ENCODE data around the gene TMEM132E.

The TMEM132E gene

GRCh38 chr17:34654881-34655276 is 75.5 kb downstream of the TMEM132E start:
- no peak for TF ChIP-seq CTCF (IDR thresholded peaks at IDR 0.05)
- Mint-ChIP-seq H3K27ac (no peak overlapping the region), H3K9me3 (no peaks in the 10 kb centered on the region), H3K4me1 (no peaks in the 10 kb centered on the region), H3K4me3 (no peak overlapping the region), H3K27me3 (ENCODE audit: low read depth, poor library complexity) (peaks cover 50% of the 10 kb centered on the region), H3K36me3 (ENCODE audit: low read depth) (no peaks in the 10 kb centered on the region)
- no peak for DNase-seq

GRCh38 chr17:34656801-34657200 is 77.4 kb downstream of the TMEM132E start:
- Mint-ChIP-seq H3K27ac (no peak overlapping the region), H3K36me3 (ENCODE audit: low read depth) (no peaks in the 10 kb centered on the region), H3K27me3 (ENCODE audit: low read depth, poor library complexity) (peaks cover 42% of the 10 kb centered on the region), H3K9me3 (no peaks in the 10 kb centered on the region), H3K4me1 (no peaks in the 10 kb centered on the region), H3K4me3 (no peak overlapping the region)
- TF ChIP-seq CTCF (IDR thresholded peaks at IDR 0.05): no peak
- DNase-seq: no peak

GRCh38 chr17:34658811-34659560 is 79.6 kb downstream of the TMEM132E start:
- Mint-ChIP-seq H3K27ac (peak overlapping the region; percentile 80), H3K4me3 (no peak overlapping the region)
- DNase-seq: no peak

GRCh38 chr17:34663714-34664113 is 84.3 kb downstream of the TMEM132E start:
- no peak for DNase-seq
- no peak for TF ChIP-seq CTCF (IDR thresholded peaks at IDR 0.05)

More at GRCh38 chr17:34658811-34659560, 79.6 kb downstream of the TMEM132E start:
- TF ChIP-seq CTCF (IDR thresholded peaks at IDR 0.05): no peak
- Mint-ChIP-seq H3K27me3 (ENCODE audit: low read depth, poor library complexity) (peaks cover 33% of the 10 kb centered on the region), H3K36me3 (ENCODE audit: low read depth) (no peaks in the 10 kb centered on the region), H3K4me1 (no peaks in the 10 kb centered on the region), H3K9me3 (no peaks in the 10 kb centered on the region)

GRCh38 chr17:34665150-34665806 is 85.9 kb downstream of the TMEM132E start:
- DNase-seq: no peak
- Mint-ChIP-seq H3K4me3 (no peak overlapping the region), H3K36me3 (ENCODE audit: low read depth) (no peaks in the 10 kb centered on the region), H3K27me3 (ENCODE audit: low read depth, poor library complexity) (peaks cover 36% of the 10 kb centered on the region), H3K4me1 (peaks cover 12% of the 10 kb centered on the region), H3K27ac (no peak overlapping the region), H3K9me3 (no peaks in the 10 kb centered on the region)
- no peak for TF ChIP-seq CTCF (IDR thresholded peaks at IDR 0.05)

More at GRCh38 chr17:34663714-34664113, 84.3 kb downstream of the TMEM132E start:
- Mint-ChIP-seq H3K4me3 (no peak overlapping the region), H3K36me3 (ENCODE audit: low read depth) (no peaks in the 10 kb centered on the region), H3K27ac (no peak overlapping the region), H3K4me1 (peaks cover 12% of the 10 kb centered on the region), H3K9me3 (no peaks in the 10 kb centered on the region), H3K27me3 (ENCODE audit: low read depth, poor library complexity) (peaks cover 29% of the 10 kb centered on the region)
